ENCODE measurements around the gene MCTP1.

GRCh38 chr5:95130941-95131340 is 154.0 kb downstream of the MCTP1 start:
- TF ChIP-seq, protein P1, sequence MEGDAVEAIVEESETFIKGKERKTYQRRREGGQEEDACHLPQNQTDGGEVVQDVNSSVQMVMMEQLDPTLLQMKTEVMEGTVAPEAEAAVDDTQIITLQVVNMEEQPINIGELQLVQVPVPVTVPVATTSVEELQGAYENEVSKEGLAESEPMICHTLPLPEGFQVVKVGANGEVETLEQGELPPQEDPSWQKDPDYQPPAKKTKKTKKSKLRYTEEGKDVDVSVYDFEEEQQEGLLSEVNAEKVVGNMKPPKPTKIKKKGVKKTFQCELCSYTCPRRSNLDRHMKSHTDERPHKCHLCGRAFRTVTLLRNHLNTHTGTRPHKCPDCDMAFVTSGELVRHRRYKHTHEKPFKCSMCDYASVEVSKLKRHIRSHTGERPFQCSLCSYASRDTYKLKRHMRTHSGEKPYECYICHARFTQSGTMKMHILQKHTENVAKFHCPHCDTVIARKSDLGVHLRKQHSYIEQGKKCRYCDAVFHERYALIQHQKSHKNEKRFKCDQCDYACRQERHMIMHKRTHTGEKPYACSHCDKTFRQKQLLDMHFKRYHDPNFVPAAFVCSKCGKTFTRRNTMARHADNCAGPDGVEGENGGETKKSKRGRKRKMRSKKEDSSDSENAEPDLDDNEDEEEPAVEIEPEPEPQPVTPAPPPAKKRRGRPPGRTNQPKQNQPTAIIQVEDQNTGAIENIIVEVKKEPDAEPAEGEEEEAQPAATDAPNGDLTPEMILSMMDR (IDR thresholded peaks at IDR 0.05) = no peak
- TF ChIP-seq ZFX (IDR thresholded peaks at IDR 0.05; ENCODE audit: borderline replicate concordance) = no peak
